ENCODE results near the gene KRT7.
"Not testable (repeated sequence)": the region's sequence is repeated elsewhere in the genome, so short reads cannot be mapped to it uniquely, and the experiment has no call there.

The KRT7 gene

DNA sequence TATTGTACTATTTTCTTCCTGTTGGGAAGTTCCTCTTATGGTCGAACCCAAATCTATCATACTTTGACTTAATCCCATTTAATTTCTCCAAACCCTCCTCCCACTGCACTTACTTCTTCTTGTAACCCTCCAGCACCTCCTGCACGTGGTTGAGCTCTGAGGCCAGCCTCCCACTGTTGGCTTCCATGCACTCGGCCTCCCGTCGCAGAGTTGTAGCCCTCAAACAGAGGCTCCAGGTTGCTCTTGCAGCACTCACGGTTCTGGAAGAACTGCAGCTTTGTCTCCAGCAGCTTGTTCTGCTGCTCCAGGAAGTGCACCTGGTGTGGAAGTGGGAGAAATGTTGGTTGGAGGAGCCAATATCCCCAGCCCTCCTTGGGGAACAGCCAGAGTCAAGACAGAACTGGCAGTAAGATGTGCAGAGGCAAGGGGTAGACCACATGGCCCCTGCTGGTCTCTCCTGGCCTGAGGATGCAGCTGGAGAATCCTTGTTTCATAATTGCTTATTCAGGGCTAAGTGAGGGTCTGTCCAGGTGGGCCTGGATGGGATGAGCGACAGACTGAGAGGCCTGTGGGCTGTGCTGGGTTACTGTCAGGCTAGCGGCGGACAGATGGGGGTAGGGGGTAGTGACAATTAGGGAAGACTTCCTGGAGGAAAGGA lies 23.0 kb downstream of the KRT7 start:
- DNase-seq (ENCODE audit: low read depth) = no peak

DNA sequence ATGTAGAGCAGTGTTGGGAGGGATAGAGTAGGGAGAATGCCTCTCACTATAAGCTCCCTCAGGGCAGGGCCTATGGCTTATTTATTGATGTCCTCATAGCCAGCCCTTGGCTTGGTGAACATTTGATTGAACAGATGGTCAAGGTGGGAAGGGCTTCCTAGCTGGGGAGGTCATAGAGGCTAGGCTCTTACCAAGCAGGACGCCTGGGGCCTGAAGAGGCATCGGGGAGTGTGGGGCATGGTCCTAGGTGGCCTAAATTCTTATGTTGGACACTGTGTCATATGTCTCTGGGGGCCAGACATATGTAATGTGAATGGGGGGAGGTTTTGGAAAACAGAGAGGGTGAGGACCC lies 23.5 kb downstream of the KRT7 start:
- no peak for DNase-seq (ENCODE audit: low read depth)

DNA sequence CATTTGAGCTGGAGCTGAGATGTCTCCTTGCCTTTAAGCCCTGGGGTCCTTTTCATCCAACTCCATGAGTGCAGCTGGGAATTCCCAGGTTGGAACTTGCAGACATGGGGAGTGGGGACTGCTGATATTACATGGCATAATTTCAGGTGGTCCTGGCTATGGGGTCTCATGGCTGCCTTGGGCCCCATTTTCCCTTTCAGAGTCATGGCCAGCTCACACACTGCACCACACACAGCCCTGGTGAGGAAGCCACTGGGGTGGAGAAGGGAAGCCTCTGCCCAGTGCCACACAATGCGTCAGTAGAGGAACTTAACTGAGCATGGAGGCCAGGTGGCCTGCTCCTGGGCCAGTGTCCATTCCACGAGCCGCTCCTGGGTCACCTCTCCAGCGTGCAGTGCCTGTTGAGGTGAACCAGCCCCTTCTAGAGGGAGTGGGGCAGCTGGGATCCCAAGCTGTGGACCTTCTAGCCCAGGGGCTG lies 24.1 kb downstream of the KRT7 start:
- DNase-seq (ENCODE audit: low read depth) = no peak

DNA sequence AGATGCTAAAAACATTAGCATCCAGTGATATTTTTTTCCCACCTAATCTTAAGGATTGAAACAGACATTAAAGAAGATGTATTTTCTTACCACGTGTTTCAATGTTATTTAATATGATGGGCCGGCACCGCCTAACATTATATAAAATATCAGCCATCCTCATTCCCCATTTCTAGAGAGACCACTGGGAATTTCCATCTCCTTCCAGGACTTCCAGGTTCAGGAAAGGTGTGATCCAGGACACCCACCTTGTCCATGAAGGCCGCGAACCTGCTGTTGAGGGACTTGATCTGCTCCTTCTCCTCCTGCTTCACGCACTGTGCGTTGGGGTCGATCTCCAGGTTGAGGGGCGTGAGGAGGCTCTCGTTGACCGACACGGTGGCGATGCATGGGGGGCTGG lies 24.9 kb downstream of the KRT7 start:
- DNase-seq (ENCODE audit: low read depth) = not testable (repeated sequence)

DNA sequence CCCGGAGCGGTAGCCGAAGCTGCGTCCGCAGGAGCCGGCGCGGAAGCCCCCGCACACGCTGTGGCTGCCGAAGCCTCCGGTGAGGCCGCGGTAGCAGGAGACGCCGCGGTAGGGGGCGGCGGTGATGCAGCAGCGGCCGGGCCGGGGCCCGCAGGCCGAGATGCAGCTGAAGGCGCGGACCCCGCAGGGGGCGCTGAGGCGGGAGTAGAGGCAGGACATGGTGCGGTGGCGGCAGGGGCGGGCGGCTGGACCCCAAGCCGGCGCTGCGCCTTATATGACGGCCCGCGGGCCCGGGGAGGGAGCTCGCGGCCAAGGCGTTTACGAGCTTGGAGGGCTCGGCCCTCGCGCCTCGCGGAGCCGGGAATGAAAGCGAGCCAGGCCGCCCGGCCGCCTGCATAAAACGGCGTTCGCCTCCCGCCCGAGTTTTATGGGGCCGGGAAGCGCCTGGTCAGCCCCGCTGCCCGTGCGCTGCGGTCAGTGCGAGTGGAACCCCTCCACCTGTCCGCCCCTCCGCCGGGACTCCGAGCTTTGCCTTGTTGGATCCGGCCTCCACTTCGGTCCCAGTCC lies 25.4 kb downstream of the KRT7 start:
- DNase-seq (ENCODE audit: low read depth) = no peak

DNA sequence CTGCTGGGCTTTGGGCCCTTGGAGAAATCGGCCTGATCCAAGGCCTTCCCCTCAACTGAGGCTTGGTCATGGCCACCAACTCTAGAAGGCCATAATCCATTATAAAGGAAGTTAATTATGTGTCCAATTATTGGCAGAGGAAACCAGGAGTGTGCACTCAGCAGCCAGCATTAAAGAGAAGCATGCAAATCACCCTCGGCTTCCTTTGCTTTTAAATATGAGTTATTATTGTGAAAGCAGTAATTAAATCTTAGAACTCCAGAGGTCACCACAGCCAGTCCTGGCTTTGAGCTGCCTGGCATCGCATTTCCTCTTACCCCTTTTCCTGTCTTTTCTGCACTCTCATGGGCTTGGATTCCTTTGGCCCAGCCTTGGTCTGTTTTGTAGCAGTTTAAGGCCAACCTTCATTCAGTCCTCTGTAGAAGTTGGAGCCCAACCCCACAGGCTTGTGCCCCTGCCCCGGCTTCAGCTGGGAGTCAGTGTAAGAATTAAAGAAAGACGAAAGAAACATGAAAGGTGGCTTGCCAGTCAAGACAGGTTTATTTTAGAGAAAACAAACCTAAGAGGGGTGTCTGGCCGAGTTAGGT lies 26.7 kb downstream of the KRT7 start:
- DNase-seq (ENCODE audit: low read depth) = no peak

DNA sequence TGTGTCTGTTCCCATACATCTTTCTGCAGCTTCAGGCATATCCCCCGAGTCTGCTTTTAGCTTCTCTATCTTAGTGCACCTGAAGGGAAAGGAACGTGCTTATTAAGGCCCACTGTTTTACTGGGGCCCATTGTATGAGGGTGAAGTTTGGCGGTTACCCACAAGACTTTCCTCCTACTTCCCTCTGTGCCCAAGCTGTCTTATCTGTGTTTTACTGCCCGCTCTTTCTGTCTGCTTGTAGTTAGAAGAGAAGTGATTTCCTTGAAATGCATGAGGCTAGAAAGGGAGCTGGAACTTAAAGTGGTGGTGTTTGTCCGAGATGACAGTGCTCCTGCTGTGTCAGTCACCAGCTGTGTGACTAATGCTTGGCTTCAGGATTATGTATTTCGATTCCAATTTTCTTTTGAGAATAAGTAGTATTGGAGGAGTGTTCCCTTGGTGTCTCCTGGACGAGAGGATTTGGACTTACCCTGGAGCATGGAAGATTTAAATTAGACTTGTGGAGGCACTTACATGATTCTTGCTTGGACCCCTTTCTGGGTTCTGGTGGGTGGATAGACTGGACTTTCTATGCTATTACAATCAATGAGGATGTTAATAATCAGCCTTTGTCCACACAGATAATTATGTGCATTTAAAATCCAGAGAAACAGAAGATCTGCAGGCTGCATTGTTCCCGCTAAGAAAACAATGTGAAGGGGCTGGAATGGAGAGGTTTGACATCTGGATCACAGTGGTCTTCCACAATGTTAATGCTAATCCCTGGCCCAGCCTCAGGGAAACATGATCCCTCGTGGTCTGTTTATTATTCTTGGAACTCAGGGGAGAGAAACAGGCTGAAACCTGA lies 27.5 kb downstream of the KRT7 start:
- DNase-seq (ENCODE audit: low read depth) = no peak

DNA sequence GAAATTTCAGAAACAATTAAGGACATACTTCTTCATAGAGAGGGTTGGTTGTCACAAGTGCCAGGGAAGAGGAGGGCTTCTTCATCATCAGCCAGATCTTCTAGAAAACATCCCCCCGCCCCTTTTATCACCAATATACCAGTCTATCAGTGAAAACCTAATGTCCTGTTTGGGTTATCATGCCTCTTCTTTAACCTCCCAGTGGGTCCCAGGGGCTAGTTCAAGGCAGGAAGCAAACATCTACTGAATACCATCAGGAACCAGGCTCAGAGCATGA lies 28.1 kb downstream of the KRT7 start:
- no peak for DNase-seq (ENCODE audit: low read depth)

DNA sequence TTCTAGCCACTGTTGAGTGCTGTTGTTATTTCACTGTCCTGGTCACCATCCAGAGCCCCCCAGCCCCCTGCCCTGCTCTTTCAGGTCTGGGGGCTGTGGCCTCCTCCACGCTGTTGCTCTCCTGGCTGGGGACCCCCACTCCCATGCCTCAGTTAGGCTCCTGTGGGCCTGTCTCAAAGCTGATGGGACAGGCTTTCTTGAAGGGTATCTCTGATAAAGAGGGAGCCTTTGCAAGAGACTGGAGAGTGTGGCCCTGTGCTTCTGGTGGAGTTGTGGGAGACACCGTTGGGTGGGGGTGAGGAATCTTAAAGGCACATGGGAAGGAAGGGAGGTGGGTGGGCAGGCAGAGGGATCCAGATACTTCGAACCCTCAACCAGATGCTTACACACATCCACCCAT lies 29.2 kb downstream of the KRT7 start:
- no peak for DNase-seq (ENCODE audit: low read depth)

DNA sequence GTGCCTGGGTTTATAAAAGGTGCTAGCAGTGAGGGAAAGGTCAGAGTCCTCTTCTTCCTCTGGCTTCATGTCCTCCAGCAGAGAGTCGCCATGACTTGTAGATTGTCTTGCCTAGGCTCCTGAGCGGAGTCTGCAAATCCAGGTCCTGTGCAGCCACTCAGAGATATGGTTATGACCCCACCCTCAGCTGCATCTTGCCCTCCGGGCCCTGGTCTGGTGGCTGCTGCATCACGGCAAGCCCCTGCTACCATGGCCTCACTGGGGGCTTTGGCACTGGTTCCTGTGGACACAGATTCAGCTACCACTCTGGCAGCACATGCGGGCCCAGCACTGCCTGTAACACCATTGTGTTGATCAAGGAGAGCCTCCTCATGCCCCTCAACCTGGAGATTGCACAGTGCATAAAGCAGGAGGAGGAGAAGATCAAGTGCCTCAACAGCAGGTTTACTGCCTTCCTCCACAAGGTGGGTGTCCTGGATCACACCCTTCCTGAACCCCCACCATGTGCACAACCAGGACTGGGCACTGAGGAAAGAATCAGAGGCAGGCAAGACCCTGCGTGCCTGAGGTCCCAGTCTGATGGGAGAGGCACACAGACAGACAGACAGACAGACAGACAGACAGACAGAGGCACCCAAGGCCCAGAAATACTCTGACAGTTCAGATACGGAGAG lies 30.9 kb downstream of the KRT7 start:
- DNase-seq (ENCODE audit: low read depth) = no peak

DNA sequence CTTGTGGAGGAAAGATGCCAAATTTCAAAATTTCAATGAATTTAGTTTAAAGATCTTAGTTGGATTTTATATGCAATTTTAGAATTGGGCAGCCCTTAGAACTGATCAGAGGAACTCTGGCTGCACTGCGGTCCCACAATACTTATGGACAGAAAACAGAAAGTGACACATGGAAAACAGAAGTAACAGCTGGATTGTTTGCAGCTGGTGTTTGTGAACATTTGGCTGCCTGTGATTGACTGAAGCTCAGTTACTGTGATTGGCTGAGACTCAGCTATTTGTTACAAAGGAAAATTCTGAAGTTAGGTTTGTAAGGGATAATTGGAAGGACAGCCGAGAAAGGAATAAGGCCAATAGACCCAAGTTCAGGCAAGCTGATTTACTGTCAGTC lies 31.4 kb downstream of the KRT7 start:
- no peak for DNase-seq (ENCODE audit: low read depth)

DNA sequence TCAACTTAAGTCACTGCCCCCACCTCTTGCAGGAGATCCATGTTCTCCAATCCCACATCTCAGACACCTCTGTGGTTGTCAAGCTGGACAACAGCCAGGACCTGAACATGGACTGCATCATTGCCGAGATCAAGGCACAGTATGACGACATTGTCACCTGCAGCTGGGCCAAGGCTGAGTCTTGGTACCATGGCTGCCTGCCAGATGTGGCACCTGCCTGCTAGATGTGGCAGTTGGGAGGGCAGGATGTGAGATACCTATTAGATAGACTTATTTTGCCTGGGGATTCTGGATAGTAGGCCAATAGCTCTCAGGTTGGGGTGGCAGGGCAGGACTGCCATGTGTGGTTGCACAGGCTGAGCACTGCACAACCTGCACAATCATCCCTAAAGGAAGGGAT lies 33.5 kb downstream of the KRT7 start:
- DNase-seq (ENCODE audit: low read depth) = no peak

DNA sequence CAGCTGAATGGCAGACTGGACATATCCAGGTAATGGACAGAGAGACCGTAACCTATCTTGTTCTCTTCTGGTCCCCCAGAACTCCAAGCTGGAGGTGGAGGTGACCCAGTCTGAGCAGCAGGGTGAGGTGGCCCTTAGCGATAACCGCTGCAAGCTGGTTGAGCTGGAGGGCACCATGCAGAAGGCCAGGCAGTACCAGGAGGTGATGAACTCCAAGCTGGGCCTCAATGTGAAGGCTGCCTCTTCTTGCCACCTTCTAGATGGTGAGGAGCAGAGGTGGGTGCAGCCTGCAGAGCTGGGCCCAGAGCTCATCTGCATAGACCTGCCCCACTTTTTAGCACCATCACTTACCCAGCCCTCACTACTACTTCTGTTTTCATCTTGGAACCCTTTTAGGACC lies 34.2 kb downstream of the KRT7 start:
- no peak for DNase-seq (ENCODE audit: low read depth)

DNA sequence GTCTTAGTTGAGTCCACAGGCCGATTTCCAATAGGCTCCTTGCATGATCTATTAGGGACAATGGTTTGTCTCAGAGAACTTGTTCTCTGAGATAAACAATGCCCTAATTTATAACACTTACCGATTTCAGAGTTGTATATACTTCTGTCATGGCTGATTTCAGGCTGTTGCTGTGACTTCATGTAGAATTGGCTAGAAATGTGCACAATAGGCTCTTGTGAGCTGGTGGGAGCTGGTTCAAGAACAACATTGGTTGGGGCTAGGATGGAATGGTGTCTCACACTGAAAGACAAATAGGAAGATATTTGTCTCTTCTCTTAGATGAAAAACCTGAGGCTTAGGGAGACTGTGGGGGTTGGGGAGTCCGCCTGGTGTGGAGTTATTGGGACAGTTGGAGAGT lies 34.7 kb downstream of the KRT7 start:
- no peak for DNase-seq (ENCODE audit: low read depth)

DNA sequence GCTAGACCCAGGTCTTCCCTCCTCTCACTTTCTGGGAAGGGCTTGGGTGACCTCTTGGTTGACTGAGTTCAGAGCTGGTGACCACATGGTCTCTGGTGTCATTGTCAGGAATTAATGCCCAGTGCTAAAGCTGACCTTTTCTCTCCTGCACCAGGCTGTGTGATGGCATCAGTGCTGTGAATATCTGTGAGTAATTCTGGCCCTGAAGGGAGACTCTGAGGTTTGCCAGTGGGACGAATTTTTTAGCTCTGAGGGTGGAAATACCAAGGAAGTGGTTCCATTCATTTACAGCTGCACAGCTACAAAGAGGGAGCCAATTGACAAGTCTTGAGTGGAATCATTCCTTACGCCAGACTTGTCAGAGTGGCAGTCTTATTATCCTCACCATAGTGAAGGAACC lies 35.2 kb downstream of the KRT7 start:
- DNase-seq (ENCODE audit: low read depth) = no peak

DNA sequence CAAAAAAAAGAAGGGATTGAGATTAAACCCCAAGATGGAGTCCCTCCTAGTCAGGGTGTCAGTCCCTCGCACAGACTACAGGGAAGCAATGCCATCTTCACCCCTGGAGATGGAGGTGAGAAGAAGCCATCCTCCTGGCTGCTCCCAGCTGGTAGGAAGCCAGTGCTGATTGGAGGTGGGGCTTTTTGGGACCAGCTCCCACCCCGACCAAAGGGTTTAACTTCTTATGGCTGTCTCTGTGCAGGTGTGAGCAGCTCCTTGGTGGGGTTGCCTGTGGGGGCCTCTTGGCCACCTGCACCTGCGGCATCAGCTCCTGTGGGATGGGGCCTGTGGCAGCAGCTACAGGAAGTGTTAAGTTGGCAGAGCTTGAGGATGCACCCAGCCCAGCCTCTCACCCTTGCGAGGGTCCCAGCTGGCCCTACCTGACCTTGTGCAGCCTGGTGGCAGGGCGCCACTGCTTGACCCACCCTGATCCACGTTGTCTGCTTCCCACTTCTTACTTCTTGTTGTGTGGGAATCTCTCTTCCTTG lies 37.6 kb downstream of the KRT7 start:
- DNase-seq (ENCODE audit: low read depth) = no peak

DNA sequence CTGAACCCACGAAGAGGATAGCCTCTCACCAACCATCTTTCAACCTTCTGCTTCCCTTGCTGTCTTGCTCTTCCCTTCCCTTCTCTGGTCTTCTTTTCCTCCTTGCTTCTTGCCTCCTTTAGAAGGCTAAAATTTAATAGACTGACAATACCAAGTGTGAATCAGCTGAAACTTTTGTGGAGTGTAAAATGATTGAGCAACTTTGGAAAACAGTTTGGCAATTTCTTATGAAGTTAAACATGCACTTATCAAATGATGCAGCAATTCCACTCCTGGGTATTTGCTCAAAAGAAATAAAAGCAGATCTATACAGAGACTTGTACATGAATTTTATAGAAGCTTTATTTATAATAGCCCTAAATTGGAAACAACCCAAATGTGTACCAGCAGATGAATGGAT lies 38.1 kb downstream of the KRT7 start:
- DNase-seq (ENCODE audit: low read depth) = no peak

DNA sequence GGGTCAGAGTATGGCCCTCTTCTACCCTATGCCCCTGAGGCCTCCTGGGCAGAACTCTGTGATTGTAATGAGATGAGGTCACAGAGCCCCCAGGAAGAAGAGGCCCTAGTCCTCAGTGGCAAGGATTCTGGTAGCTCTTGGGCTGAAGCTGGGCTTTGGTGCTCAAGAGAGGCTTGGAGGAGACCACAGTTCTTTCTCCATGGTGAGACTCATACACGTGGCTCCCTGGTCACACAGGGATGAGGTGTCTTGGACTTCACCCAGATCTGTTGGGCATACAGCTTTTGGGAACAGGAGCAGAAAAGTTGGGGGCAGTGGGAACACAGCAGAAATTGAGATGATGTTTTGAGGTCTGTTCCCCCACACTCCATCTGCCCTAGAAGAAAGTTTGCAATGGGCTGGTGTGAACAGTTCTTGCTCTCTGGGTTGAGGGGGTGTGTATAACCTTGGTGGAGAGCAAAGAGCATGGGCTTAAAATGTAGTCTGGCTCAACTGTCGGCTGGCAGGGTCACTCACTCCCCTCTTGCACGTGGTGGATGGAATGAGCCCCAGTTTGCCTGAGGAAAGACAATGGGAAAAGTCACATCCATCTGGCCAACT lies 41.6 kb downstream of the KRT7 start, which contains the start of gene KRT86:
Gene KRT86, plus strand, starts transcription at position 125 of the 600 bp plus-strand sequence. CDS start 27,272 bp downstream, outside the sequence.
- DNase-seq (ENCODE audit: low read depth) = no peak

DNA sequence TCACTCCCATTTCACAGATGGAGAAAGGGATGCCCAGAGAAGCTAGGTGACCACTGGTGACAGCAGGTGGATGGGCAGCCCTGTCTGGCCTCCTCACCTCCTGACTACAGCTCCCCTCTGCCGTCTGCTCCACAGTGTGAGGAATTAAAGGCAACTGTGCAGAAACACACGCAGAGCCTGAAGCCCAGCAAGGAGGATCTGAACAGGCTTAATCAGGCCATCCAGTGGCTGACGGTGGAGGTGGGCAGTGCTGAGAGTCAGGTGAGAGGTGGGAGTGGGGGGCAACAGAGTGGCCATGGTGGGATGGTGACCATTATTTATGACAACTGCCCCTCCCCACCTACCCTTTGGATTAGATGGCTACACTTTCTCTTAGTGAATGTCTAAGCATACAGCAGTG lies 42.6 kb downstream of the KRT7 start:
- DNase-seq (ENCODE audit: low read depth) = no peak

DNA sequence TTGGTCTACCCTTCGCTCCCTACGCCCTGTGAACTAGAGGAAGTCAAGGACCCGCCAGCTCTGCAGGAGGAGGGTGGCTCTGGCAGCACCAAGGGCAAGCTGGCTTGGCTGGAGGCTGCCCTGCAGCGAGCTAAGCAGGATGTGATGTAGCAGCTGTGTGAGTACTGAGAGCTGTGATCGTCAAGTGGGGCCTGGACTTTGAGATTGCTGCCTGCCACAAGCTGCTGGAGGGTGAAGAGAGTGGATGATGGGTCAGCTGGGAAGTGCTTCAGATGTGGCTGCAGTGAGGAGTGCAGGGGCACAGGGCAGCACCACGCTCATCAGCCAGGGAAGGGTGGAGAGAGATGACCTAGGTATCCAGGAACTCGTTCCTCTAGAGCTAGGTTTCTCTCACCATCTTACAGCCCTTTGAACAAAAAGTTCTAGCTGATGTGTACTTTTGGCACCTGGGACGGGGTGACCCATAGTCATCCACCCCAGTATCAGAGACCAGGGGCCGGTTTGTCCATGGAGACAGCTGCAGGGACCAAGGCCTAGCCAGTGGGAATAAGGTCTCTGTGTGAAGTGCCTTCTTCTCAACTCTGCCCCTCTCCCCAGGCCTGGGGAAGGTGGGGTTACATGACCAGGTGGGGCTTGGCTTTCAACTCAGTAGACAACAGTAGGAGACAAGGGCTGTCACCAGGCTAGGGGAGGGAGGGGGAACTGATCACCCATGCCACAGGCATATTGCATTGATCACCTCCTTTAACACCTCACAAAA lies 44.6 kb downstream of the KRT7 start:
- no peak for DNase-seq (ENCODE audit: low read depth)

All from activated T-cell treated with anti-CD3 and anti-CD28 coated beads for 24 hours (primary cell).